ENCODE measurements around the gene RAD54L. TPM values are rescaled to one million over a fixed set of nuclear protein-coding genes. Genes with fewer than 3 reads are reported as not detected.
"Not testable (repeated sequence)": the region's sequence is repeated elsewhere in the genome, so short reads cannot be mapped to it uniquely, and the experiment has no call there.

The RAD54L gene
- total RNA-seq, 1 experiment from 2014 or later: 9.7 TPM

DNA sequence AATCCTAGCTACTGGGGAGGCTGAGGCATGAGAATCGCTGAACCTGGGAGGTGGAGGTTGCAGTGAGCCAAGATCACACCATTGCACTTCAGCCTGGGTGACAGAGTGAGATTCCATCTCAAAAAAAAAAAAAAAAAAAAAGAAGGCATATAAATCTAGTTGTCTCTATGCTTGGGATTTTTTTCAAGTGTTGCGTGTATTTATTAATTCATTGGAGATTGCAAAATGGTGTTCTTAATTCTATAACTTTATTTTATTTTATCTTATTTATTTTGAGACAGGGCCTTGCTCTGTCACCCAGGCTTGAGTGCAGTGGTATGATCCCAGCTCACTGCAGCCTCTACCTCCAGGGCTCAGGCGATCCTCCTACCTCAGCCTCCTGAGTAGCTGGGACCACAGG, 16.3 kb upstream of the RAD54L start:
- in situ Hi-C loops (cut with HindIII; ENCODE audit: low pct_unique_long_range_greater_than_20kb, low sequenced_read_pairs): not testable (repeated sequence)

DNA sequence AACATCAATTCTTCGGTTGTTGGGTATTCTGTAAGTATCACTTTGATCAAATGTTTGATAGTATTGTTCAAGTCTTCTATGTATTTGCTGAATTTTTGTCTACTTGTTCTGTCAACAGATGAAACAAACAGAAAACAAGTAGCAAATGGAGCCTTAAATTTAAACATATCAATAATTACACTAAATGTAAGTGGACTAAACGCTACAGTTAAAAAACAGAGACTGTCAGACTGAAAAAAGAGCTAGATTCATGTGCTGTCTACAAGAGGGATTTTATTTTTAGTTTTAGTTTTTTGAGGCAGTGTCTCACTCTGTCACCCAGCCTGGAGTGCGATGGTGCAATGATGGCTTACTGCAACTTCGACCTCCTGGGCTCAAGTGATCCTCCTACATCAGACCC, 10.7 kb upstream of the RAD54L start:
- in situ Hi-C loops (cut with HindIII; ENCODE audit: low pct_unique_long_range_greater_than_20kb, low sequenced_read_pairs): no loop called here
- DNase-seq (ENCODE audit: low read depth): no peak

More for the DNA sequence above, 16.3 kb upstream of the RAD54L start:
- not testable (repeated sequence) for DNase-seq (ENCODE audit: low read depth)

DNA sequence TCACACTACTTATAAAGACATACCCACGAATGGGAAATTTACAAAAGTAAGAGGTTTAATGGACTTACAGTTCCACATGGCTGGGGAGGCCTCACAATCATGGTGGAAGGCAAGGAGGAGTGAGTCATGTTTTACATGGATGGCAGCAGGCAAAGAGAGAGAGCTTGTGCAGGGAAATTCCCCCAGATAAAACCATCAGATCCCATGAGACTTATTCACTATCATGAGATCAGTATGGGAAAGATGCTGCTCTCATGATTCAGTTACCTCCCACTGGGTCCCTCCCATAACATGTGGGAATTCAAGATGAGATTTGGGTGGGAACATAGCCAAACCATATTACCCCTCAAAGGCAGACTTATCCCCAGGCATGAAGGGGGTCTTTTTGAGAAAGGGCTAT, 8.7 kb upstream of the RAD54L start:
- in situ Hi-C loops (cut with HindIII; ENCODE audit: low pct_unique_long_range_greater_than_20kb, low sequenced_read_pairs): not testable (repeated sequence)
- peak; percentile 53 for DNase-seq (ENCODE audit: low read depth)

DNA sequence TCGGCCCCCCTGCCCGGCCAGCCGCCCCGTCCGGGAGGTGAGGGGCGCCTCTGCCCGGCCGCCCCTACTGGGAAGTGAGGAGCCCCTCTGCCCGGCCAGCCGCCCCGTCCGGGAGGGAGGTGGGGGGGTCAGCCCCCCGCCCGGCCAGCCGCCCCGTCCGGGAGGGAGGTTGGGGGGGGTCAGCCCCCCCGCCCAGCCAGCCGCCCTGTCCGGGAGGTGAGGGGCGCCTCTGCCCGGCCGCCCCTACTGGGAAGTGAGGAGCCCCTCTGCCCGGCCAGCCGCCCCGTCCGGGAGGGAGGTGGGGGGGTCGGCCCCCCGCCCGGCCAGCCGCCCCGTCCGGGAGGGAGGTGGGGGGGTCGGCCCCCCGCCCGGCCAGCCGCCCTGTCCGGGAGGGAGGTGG, 5.8 kb upstream of the RAD54L start:
- DNase-seq (ENCODE audit: low read depth); in situ Hi-C loops (cut with HindIII; ENCODE audit: low pct_unique_long_range_greater_than_20kb, low sequenced_read_pairs): not testable (repeated sequence)

DNA sequence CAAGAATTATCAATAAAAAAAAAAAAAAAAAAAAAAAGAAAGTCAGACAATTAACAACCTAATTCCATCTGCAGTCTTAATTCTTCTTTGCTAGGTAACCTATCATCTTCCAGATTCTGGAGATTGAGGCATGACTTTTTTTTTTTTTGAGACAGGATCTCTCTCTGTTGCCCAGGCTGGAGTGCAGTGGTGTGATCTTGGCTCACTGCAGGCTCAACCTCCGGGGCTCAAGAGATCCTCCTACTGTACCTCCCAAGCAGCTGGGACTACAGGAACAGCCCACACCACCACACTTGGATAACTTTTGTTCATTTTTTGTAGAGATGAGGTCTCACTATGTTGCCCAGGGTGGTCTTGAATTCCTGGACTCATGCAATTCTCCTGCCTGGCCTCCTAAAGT, 4.6 kb upstream of the RAD54L start:
- in situ Hi-C loops (cut with HindIII; ENCODE audit: low pct_unique_long_range_greater_than_20kb, low sequenced_read_pairs): no loop called here
- no peak for DNase-seq (ENCODE audit: low read depth)

DNA sequence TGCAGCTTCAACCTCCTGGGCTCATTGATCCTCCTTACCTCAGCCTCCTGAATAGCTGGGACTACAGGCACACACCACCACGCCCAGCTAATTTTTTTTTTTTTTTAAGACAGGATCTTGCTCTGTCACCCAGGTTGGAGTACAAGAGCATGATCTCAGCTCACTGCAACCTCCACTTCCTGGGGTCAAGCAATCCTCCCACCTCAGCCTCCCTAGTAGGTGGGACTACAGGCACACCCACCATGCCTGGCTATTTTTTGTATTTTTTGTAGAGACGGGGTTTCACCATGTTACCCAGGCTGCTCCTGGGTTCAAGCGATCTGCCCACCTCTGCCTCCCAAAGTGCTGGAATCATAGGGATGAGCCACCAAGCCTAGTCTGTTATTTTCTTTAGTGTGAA, 3.7 kb upstream of the RAD54L start:
- in situ Hi-C loops (cut with HindIII; ENCODE audit: low pct_unique_long_range_greater_than_20kb, low sequenced_read_pairs); DNase-seq (ENCODE audit: low read depth): not testable (repeated sequence)

DNA sequence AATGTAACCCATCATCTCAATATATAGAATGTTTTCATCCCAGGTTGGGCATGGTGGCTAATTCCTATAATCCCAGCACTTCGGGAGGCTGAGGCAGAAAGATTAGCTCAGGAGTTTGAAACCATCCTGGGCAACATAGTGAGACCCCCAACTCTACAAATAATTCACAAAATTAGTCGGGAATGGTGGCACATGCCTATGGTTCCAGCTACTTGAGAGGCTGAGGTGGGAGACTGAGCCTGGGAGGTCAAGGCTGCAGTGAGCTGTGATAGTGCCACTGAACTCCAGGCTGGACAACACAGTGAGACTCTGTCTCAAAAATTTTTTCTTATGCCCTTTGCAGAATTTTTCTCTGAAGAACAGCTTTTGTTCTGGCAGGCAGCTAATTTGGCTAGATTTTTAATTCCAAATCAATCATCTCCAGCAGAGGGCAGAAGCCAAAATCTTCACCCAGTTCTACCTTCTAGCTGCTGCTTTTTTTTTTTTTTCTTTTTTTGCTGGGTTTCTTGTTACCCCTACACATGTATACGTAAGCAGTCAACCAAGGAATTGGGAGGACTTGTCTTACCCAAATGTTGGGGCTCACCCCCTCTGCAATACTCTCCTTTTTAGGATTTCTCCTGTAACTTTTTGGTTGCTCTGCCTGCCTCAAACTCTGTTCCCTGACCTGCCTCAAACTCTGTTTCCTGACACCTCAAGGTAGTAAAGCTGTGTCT, 2.7 kb upstream of the RAD54L start:
- DNase-seq (ENCODE audit: low read depth): no peak
- in situ Hi-C loops (cut with HindIII; ENCODE audit: low pct_unique_long_range_greater_than_20kb, low sequenced_read_pairs): no loop called here

DNA sequence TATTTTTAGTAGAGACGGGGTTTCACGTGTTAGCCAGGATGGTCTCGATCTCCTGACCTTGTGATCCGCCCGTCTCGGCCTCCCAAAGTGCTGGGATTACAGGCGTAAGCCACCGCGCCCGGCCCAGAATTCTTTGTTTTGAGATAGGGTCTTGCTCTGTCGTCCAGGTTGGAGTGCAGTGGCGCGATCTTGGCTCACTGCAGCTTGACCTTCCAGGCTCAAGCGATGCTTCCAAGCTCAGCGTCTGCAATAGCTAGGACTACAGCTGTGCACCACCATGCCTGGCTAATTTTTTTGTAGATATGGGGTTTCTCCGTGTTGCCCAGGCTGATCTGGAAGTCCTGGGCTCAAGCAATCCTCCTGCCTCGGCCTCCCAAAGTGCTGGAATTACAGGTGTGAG, 1.4 kb upstream of the RAD54L start:
- DNase-seq (ENCODE audit: low read depth); in situ Hi-C loops (cut with HindIII; ENCODE audit: low pct_unique_long_range_greater_than_20kb, low sequenced_read_pairs): not testable (repeated sequence)

DNA sequence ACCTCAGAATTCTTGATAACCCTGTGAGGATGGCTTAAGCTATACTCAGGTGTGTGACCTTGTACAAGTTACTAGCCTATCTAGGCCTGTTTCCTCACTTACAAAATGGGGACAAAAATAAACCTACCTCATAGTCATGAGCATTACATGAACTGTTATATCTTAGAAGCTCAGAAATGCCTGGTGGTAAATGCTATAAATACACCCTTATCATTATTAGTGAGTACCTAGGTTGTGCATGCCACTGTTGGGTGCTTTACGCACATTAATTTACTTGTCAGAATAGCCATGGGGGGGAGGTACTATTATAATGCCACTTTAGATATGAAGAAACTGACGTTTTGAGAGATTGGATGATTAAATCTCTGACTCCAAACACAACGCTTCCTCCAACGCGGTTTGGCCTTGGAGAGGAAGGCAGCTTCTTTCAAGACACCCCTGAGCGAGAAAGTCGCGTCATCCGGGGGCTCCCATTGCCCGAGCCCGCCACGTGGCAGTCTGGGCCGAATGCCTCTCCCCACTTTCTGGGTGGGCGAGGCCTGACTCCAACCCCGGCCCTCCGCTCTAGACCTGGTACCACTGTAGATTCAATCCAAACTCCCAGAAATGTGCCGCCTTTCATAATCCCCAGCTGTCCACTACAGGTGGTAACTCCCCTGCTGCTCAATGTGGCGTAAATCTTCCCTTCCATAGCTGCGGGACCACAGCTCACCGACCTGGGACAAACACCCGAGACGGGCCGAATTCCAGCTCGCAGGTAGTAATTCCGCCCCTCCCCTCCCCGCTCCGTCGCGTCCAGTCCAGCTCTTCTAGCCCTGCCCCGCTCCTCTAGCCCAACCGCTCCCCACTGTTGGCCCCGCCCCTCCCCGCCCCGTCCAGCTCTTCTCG, 771 bp upstream of the RAD54L start:
- in situ Hi-C loops (cut with HindIII; ENCODE audit: low pct_unique_long_range_greater_than_20kb, low sequenced_read_pairs): no loop called here

DNA sequence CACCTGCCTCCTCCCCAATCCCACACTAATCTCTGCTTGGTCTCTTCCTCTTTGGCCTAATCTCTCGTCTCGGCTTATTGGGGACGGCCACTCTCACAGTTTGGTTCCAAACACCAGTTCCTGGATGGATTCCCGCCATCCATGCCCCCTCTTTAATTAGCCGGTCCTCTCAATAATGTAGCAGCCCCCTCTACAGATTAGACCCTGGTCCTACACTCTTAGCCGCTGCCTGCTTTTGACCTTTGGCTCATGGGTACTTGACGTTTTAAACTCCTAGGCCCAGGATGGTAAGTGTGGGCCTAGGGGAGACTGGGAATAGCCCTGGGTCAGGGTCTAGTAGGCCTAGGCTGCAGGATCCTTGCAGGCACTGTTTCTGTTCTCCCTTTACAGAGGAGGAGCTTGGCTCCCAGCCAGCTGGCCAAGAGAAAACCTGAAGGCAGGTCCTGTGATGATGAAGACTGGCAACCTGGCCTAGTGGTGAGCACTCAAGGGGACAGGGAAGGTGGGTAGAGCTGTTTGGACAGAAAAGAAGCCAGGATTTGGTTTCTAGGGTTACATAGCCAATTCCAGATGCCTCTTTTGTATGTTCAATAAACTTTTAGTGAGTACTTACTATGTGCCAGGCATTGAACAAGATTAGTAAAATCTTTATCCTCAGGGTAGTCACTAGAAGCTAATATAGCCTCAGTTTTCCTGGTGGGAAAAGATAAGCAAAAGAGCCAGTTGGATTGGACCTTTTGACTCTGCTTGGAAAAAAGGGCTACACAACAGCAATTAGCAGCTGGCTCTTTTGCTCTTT, 758 bp downstream of the RAD54L start:
- in situ Hi-C loops (cut with HindIII; ENCODE audit: low pct_unique_long_range_greater_than_20kb, low sequenced_read_pairs): no loop called here
- DNase-seq (ENCODE audit: low read depth): peak; percentile 59

More for the DNA sequence above, 771 bp upstream of the RAD54L start:
- no peak for DNase-seq (ENCODE audit: low read depth)

DNA sequence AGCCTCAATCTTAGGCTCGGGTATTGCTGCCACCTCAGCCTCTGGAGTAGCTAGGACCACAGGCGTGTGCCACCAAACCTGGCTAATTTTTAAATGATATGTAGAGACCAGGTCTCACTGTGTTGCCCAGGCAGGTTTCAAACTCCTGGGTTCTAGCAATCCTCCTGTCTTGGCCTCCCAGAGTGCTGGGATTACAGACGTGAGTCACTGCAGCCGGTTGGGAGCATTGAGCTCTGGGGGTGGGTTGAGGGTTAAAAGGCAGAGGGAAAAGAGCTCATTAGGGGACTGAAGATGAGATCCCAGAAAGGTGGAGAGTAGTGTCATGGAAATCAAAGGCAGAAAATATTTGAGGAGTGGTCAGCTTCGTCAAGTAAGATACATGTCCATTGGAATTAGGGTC, 7.1 kb downstream of the RAD54L start:
- in situ Hi-C loops (cut with HindIII; ENCODE audit: low pct_unique_long_range_greater_than_20kb, low sequenced_read_pairs): no loop called here
- no peak for DNase-seq (ENCODE audit: low read depth)

DNA sequence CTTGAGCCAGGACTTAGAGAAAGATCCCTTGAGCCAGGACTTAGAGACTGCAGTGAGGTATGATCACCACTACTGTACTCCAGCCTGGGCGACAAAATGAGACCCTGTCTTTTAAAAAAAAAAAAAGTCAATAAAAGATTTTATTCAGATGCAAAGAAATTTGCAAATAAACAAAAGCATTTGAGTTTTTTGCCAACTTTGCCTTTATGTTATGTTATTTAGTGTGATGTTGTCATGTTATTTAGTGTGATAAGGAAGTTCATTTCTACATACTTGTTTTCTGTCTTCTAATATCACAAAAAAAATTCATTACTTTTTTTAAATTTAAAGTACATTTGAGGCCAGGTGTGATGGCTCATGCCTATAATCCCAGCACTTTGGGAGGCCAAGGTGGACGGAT, 9.0 kb downstream of the RAD54L start:
- DNase-seq (ENCODE audit: low read depth): no peak
- in situ Hi-C loops (cut with HindIII; ENCODE audit: low pct_unique_long_range_greater_than_20kb, low sequenced_read_pairs): no loop called here

DNA sequence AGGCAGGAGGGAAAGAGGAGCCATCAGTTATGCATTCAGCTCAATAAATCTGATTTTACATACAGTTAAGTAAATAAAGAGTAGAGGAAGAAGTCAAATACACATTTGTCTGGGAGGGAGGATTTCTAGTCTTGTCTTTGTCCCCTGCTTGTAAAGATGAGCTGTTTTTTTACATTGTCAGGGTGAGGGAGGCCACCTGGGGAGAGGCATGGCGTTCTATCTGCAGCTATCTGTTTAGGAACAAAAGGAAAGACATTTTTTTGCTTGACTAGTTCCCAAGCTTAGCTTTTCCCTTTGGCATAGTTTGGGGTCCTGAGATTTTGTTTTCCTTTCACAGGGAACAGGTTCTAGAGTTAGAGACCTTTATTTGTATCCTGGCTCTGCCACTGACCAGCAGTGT, 14.9 kb downstream of the RAD54L start:
- in situ Hi-C loops (cut with HindIII; ENCODE audit: low pct_unique_long_range_greater_than_20kb, low sequenced_read_pairs): no loop called here
- no peak for DNase-seq (ENCODE audit: low read depth)

DNA sequence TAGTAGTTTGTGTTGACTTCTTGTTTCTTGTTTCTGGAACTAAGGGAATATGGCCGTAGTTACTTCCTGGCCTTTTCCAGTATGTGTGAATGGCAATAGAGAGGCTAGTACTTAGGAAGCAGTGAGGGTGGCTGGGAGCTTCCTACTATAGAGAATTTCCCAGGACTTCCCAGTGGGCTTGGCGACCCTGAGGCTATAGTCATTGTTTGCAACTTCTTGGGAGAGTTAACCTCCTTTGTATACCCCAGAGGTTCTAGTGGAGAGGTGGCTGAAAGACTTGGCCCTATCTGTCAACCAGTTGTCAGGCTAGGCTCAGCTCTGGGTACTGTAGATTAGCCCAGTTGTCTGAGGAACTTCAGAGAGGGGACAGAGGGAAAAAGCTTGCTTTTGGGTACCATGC, 15.6 kb downstream of the RAD54L start:
- DNase-seq (ENCODE audit: low read depth): no peak
- in situ Hi-C loops (cut with HindIII; ENCODE audit: low pct_unique_long_range_greater_than_20kb, low sequenced_read_pairs): no loop called here

DNA sequence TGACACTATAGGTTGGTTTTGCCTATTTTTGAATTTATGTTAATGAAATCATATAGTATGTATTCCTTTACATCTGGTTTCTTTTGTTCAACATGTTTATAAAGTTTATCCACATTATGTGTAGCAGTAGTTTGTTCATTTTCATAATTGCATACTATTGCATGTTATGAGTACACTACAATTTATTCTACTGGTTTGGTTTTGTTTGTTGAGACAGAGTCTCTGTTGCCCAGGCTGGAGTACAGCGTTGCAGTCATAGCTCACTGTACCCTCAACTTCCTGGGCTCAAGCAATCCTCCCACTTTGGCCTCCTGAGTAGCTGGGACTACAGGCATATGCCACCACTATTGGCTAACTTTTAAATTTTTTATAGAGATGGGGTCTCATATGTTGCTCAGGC, 21.0 kb downstream of the RAD54L start:
- DNase-seq (ENCODE audit: low read depth): no peak
- in situ Hi-C loops (cut with HindIII; ENCODE audit: low pct_unique_long_range_greater_than_20kb, low sequenced_read_pairs): no loop called here

DNA sequence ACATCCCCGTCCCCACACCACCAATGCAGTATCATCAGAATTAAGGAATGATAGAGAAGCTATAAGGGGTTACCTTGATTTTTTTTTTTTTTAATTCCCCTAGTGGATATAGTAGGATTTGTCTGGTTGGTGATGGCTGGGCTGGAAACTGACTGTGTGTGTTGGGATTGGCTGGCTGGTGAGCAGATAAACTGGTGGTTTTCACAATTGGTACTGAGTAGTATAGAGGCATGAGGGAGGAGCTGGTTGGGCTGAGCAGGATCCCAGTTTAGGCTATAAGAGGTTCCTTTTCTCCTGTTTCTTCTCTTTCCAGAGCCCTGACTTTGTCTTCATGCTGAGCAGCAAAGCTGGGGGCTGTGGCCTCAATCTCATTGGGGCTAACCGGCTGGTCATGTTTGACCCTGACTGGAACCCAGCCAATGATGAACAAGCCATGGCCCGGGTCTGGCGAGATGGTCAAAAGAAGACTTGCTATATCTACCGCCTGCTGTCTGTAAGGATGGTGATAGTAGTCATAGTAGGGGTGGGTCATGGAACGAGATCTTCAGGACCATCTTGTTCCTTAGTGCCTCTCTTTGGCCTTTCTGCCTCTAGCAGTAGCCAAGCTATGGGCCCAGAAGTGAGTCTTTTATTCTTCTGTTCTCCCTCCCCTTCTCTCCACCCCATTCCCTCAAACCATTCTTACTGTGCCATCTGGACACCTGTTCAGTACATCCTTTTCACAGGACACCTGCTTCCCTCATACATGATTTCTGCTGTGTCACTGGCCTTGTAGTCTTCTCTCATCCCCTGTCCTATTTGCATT, 26.9 kb downstream of the RAD54L start:
- no peak for DNase-seq (ENCODE audit: low read depth)
- in situ Hi-C loops (cut with HindIII; ENCODE audit: low pct_unique_long_range_greater_than_20kb, low sequenced_read_pairs): no loop called here

DNA sequence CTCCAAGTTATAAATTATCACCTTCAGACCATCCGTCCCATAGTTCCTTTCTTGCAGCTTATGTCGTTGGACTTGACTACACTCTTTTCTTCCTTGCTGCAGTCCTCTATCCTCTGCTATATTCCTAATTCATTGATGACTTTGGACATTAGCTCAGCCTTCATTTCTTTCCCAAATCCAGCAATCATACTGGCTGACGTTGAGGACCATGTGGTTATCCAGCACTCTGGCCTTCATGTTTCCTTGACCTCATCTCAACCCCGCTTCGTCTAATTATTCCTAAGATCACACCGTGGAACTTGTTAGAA, 27.4 kb downstream of the RAD54L start:
- in situ Hi-C loops (cut with HindIII; ENCODE audit: low pct_unique_long_range_greater_than_20kb, low sequenced_read_pairs): no loop called here
- DNase-seq (ENCODE audit: low read depth): no peak

DNA sequence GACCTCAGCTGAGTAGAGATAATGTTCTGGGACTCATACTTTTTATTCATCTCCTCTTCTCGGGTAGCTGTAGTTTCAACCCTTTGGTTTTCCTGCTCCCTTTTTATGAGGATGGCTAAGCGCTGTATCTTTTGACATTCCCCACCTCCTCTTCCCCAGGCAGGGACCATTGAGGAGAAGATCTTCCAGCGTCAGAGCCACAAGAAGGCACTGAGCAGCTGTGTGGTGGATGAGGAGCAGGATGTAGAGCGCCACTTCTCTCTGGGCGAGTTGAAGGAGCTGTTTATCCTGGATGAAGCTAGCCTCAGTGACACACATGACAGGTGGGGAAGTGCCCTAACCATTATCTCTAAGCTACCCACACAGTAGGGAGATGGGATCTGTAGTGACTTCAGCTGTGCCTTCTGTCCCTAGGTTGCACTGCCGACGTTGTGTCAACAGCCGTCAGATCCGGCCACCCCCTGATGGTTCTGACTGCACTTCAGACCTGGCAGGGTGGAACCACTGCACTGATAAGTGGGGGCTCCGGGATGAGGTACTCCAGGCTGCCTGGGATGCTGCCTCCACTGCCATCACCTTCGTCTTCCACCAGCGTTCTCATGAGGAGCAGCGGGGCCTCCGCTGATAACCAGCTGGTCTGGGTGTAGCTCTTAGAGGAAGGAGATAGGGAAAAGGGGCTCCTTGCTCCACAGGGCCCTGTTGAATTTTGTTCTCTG, 30.3 kb downstream of the RAD54L start:
- in situ Hi-C loops (cut with HindIII; ENCODE audit: low pct_unique_long_range_greater_than_20kb, low sequenced_read_pairs): no loop called here
- DNase-seq (ENCODE audit: low read depth): no peak
